Globus pallidus (tissue), 1 donor: Measurements from ENCODE around the gene CCDC17.

ENCODE experiments used
- DNase-seq: peaks from one replicate; pipeline ENCODE4 v3.0.0-alpha.2; 2015; ENCODE audit warnings: low spot score

Gene CCDC17

DNA sequence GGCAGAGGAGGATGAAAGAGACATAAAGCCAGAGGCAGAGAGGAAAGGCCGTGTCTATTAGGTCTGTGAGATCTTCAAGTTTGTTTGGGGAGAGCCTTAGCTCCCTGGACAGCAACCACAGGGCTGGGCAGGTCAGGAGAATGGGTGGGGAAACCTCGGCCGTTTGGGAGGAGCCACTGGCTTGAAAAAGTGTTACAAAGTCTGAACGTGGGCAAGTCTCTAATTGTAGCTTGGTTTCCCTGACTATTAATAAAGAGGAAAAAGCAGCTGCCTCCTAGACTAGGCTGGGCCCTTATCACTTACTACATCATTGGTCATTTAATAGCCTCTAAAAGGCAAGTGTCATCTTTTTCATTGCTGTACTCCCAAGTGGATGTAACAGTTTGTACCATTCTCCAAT, at the start of gene CCDC17:
Gene CCDC17, minus strand, starts transcription at position 83 of the 400 bp plus-strand sequence. CDS start 145 bp downstream, outside the sequence.
- no peak for DNase-seq

DNA sequence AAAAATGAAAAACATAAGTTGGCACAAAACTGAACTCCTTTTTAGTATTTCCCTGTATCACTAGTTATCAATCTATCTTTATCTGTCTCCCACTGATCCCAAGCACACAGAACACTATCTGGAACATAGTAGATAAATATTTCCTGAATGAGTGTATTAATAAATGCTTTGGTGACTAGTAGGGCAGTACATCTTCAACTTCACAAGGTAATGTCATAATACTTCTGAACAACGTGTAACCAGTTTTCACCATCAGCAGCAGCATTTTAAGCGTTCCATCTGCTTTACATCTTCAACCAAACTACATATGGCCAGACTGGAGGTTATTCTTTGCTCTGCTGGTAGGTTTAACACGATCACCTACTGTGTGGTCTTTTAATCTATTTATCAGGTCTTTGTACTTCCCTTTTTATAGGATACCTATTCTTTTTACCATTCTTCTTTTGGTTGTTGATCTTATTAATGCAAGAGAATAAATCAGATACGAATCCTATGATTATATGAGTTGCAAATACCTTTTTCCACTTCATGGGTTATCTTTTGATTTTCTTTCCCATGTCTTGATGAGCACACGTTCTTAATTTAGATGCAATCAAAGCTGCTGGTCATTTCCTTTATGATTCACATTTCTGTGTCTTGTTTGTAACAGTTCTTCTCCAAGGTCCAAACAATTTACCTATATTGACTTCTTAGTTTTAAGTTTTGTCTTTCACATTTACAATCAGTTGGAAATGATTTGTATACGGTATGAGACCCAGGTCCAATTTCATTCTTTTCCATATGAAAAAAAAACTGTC, 46.2 kb upstream of the CCDC17 start:
- no peak for DNase-seq

DNA sequence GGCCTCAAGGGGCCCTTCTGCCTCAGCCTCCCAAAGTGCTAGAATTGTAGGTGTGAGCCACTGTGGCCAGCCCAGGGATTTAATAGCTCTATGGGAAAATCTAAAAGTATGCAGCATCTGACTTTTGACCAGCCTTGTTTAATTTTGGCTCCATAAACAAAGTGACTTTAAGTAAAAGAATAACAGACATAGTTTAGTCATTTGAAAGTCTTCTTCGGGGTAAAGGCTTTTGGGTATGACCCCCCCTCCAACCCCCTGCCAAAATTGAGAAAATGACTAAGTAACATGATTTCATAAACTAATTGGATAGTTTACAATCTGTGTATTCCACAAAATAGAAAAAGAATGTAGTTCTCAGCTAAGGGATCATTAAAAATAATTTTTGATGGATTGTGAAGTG, 45.5 kb upstream of the CCDC17 start:
- no peak for DNase-seq

DNA sequence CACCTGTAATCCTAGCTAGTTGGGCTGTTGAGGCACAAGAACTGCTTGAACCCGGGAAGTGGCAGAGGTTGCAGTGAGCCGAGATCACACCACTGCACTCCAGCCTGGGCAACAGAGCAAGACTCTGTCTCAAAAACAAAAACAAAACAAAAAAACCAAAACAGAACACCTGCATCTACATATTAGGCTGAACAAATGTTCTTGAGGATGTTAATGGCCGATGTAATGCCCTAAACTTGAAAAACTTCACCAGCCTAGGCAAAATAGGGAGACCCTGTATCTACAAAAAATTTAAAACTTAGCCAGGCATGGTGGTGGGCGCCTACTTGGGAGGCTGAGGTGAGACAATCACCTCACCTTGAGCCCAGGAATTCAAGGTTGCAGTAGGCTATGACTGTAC, 44.7 kb upstream of the CCDC17 start:
- no peak for DNase-seq

DNA sequence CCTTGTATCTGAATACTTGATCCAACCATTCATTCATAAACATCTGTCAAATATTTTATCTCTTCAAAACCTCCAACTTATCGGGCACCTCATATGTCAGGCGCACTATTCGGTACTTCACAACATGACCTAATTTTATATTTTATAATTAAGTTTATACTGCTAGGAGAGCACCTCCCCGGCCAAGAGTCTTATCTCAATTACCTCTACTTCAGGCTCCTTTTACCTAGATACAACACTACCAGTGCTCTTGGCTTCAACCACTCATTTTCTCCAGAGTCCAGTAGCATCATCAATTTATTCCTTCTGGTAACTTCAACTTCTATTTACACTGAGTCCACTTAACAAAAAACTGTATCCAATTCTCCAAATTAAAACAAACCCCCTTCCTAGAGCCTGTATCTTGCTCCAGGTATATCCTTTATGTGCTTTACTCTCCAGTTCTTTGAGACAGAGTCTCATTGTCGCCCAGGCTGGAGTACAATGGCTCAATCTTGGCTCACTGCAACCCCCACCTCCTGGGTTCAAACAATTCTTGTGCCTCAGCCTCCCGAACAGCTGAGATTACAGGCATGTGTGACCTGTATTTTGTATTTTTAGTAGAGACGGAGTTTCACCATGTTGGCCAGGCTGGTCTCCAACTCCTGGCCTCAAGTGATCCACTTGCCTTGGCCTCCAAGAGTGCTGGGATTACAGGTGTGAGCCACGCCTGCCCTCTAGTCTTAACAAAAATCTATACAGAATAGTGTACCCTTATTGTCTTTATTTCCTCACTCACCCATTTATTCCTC, 43.7 kb upstream of the CCDC17 start:
- no peak for DNase-seq

DNA sequence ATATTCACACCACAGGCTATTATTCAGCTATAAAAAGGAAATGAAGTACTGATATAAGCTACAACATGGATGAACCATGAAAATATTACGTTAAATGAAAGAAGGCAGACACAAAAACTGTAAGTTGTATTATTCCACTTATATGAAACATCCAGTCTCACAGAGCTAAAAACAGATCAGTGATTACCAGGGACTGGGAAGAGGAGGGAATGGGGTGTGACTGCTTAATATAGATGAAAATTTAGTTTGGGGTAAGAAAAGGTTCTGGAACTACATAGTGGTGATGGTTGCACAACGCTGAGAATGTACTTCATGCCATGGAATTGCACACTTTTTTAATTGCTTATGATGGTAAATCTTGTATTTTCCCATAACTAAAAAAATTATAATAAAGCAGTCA, 43.0 kb upstream of the CCDC17 start:
- DNase-seq = no peak

DNA sequence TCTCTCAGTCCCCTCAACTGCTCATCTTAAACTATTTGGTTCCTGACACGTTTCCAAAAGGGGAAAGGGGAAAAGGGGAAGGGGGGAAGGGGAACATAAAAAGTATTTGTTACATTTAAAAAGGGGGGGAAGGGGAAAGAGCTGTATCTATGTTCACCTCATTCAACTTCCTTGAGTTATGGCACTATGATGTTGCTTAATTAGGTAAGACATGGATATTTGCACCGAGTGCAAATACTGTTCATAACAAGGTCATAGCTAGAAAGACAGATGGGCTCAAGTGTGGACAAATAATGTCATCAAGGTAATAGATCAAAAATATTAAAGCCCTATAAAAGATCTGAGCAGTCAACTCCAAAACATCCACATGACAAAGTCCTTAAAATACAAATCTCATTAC, 36.5 kb upstream of the CCDC17 start:
- no peak for DNase-seq

DNA sequence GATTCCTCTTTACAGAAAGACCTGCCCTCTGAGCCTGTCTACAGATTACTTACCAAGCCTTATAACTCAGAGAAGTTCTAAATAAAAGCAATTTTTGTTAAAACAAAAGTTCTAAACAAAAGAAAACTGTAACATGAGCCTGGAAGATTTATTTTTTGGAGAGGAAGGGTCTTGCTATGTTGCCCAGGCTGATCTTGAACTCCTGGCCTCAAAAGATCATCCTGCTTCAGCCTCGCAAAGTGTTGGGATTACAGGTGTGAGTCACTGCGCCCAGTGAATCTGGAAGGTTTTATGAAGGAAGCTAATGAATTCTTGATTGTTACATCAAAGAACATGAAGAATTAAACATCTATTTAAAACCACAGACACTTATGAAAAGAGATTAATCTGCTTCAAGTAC, 35.4 kb upstream of the CCDC17 start:
- DNase-seq = no peak

DNA sequence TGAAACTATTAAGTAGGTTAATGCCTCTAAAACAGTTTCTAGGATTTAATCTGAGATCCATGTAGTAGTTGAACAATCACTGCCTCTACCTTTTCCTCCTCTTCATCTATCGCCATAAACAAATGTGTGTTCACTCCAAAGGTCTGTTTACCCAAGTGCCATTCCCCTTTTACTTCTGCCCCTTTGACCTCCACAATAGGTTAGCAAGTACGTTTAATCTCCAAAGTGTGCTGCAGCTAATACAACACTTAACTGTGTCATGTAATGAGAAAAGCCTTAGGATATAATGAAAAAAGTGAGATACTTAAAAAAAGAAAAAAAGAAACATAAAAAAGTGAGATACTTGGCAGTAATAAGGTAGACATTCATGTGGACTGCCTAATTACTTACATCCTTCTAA, 34.3 kb upstream of the CCDC17 start:
- DNase-seq = no peak

DNA sequence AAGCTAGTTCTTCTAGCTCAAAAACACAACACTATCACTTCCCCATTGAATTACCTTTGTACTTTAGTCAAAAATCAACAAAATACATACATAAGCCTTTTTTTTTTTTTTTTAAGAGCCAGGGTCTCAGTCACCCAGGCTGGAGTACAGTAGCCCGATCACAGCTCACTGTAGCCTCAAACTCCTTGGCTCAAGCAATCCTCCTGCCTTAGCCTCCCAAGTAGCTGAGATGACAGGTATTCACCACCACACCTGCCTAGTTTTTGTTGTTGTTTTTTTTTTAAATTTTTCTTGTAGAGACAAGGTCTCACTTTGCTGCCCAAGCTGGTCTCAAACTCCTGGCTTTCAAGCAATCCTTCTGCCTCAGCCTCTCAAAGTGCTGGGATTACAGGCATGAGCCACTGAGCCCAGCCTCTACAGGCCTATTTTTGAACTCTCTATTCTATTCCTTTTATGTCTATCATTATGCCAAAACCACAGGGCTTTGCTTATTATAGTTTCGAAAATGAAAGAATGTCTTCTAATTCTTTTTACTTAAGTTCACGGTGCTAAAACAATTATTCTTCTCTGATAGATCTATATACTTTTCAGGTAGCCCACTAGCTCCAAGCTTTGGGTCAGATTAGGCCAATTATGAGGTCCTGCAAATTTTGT, 32.8 kb upstream of the CCDC17 start:
- DNase-seq = no peak

DNA sequence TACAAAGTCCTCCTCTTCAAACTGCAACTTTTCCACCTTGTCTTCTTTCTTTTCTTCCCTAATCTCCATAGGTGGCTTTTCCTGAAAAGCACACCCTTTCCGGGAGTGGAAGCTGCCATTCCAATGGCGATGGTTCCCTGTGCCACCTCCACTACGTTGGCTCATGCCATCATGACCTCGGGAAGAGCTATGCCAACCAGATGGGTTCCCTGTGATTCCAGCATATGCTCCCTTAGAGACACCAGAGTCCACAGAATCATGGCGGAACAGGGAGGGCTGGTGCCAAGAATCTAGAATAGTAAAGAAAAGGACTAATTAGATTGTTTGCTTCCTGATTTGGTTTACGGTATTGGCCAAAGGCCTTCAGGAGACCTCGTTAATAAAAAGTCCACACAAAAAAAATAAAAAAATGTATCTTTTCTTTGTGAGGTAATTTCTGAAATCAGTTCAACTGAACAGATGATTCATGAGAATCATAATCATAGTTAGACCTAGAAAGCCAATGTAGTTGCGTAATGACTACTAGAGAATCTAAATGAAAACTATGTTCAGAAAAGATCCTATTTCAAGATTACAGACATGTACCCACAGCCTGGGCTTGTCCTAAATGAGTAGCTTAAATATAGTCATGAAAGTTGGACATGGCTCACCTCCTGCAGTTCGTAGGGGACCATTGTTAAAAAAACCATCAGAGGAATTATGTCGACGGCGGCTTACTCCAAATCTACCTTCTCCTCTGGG, 30.9 kb upstream of the CCDC17 start:
- DNase-seq = no peak

DNA sequence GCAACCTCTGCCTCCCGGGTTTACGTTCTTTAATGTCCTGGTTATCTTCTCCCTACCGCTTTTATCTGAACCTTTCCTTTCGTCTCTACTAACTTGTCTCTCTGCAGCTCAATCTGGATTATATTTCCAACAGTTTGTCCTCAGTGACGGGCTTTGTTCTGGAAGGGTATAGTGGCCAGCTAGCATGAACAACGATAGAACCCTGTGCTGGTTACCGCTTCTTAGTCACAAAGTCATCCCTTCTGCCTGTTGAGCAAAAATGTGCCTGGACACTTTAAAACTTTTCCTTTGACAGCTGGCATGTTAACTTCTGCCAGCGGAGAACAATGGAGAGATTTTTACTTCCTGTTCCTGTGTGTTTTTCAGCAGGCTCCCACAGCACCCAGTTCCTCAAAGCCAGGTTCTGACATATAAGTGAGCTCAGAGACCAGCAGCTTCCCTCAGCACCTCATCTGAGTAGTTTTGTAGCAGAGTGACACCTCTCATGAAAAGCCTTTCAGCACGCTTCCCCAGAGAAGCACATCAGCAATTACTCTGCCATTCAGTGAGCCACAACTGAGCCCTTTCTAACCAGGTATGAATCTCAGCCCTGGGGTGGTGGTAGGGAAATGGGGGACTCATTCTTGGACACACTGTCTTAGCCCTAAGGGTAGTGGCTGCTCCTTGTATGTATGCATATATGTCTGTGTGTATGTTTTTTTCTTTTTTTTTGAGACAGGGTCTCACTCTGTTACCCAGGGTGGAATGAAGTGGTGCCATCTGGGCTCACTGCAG, 23.6 kb upstream of the CCDC17 start:
- peak; percentile 41 for DNase-seq

DNA sequence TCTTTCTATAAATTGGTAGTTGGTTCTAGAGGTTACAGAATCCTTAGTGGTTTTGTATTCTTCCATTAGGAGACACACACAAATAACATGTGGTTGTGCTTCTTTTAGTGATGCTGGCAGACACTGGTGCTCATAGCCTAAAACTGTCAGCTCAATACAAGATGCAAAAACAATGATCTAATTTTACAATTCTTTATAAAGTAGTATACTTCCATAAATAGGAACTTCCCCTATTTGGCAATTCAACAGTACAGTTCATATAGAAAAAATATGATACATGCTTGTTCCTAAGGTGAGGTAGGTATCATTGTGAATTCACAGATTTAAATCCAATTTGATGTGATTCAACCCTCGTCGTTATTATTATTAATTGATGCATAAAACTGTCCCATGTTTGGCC, 20.8 kb upstream of the CCDC17 start:
- no peak for DNase-seq

DNA sequence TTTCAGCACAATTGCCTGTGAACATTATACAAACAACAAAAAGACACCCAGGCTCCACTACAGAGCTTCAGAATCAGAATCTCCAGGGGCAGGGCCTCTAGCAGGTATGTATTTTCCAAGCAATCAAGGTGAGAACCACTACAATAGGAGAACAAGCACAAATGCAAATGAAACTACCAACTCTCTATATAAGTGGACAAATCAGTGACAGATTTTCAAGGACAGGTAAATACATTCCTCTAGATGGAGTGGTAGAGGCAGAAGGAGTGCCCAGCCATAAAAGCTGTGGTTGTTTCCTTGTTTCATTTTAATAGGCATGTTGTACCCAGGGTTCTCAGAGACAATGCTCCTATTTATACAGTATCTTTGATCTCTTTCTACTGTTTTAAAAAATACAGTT, 20.1 kb upstream of the CCDC17 start:
- peak; percentile 35 for DNase-seq

DNA sequence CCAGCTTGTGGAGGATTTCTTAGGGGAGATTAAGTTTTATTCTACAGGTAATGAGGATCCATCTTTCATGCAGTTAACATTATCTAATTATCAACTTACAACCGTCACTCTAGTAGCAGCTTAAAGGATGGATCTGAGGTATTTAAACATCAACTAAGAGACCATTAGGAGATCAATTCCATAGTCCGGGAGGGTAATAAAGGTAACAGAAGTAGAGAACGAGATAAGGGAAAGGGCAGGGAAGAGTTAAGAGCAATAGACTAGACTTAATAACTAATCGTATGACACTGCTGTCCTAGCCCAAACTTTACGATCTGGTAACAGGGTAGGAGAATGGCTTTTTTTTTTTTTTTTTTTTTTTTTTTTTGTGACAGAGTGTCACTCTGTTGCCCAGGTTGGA, 19.5 kb upstream of the CCDC17 start:
- no peak for DNase-seq

DNA sequence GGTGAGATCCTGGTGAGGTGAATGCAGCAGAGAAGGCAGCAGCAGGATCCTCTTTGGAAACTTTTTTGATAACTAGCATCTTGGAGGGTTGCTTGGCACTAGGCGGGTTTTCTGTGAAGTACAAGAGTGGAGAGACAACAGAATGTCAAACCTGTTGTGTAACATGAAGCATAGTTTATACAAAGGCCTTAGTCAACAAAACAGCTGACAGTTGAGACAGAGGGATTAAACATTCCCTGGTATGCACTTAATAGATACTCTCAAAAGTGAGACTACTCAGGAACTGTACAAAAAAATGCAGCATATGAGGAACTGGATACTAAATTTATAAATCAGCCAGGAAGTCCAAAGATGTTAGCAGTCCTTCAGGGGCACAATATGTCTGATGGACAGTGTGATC, 16.4 kb upstream of the CCDC17 start:
- DNase-seq = no peak

DNA sequence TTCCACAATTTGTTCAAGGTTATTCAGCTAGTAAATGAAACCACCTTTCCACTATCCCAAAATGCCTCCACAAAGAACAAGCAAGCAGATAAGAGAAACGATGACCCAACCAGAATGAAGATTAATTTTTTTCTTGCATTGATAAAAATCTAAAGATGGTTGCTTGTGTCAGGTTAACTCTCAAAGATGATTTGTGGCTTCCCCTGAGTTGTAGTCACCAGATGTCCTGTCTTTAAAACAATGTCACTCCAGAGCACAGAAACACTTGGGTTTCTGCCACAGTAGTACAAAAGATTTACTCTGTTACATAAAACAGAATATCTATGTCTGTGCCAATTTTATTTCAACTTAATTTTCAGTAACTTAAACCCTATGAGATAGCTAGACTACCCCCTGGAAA, 11.4 kb upstream of the CCDC17 start:
- DNase-seq = peak; percentile 47

DNA sequence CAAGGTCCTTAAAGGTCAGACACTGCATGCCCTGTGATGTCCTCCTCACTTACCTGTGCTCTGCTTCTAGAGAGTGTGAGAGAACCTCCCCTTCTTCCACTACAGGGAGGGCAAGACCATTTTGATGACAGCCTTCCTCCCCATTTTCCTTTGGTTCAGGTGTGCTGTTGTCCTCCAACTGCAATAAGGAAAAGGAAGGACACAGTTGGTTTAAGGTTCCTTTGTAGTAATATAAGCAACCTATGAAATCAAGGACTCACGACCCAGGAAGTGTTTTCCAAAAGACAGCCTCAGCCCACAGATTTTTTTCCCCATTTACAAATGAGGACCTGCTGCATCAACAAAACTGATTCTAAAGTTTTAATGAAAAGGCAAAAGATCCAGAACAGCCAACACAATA, 6.6 kb upstream of the CCDC17 start:
- DNase-seq = no peak

DNA sequence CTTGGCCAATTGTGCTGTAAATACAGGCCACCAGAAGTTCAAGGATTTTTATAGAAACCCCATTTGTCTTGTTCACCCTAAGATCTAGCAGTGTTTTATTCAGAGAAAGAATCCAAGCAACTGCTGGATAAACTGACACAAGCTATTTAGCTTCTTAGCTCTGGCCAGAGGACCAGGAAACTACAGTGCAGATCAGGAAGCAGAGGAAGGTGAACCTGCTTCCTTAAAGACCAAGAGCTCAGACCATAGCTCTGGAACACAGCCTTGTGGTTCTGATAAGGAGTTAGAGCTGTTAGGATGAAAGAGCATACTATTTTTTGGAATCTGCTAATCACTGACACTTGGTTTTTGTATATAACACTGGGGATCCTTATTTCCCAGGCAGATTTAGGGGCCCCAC, 5.2 kb upstream of the CCDC17 start:
- no peak for DNase-seq

DNA sequence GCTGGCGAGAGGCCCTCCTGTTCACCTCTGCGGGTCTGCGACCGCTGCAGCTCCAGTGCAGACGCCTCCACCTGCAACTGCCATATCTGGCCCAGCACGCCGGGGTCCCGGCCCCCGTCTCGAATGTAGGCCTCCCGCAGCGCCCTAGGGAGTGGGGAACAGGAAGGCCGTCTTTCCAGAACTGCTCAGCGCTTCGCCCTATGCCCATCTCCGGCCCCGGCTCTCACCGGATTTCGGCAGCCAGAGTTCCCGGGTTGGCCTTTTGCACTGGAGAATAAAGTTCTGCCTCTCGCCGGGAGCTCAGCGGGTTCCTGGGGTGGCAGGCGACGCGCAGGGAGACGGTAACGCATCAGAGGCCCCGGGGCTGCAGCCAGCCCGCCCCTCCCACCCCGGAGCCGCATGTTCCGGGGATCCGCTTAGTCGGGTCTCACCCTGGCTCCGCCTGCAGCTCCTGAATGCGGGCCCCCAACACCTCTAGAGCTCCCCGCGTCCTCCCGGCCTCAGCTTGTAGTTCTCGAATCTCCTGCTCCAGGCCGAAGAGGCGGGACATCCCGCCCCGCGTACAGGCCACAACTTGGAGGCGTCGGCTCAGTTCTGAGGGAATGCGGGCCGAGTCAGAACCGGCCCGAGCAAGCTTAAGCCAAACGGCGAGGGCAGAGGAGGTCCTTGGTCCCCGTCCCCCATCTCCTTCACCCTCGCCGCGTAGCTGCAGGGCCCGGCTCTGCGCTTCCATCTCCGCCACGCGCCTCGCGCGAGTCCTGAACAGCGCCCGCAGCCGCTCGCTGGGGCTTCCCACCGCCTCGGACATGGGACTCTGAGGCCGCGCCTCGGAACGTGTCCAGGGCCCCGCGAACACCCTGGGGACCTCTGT, 1.1 kb downstream of the CCDC17 start:
- no peak for DNase-seq
